Dermis blood vessel endothelial cell (primary cell): ENCODE measurements around the gene SPTAN1. TPM values are rescaled to one million over a fixed set of nuclear protein-coding genes. Genes with fewer than 3 reads are reported as not detected.
"Not testable (repeated sequence)": the region's sequence is repeated elsewhere in the genome, so short reads cannot be mapped to it uniquely, and the experiment has no call there.

Source experiments
- DNase-seq: peaks from one replicate; pipeline ENCODE4 v3.0.0; 2010
- total RNA-seq: library from RNA; depleted of rRNA; stranded (reverse); fragments of >200 nt; gene quantifications from 2 replicates; pipeline ENCODE4 v1.2.3, GENCODE V29; 2014

The SPTAN1 gene
- total RNA-seq, 1 donor from 2014 or later: 505 TPM

DNA sequence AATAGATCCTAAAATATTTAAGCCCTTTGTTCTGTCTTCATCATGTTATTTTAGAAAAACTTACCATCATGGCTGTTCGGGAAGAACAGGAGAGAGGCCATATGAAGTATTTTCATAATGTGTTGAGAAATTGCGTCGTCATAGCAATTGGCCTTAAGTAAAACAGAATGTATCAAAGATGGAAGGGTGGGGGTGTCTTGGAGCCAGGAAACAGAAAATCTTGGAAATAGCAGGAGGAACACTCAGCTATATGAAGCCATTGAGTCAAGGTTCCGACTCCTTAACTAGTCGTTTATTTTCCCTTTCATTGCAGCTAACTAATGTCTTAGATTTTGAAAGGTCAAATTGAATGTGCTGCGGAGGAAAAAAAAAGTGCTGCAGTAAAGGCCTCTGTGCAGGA is 1.3 kb downstream of the SPTAN1 start:
- peak; percentile 69 for DNase-seq

DNA sequence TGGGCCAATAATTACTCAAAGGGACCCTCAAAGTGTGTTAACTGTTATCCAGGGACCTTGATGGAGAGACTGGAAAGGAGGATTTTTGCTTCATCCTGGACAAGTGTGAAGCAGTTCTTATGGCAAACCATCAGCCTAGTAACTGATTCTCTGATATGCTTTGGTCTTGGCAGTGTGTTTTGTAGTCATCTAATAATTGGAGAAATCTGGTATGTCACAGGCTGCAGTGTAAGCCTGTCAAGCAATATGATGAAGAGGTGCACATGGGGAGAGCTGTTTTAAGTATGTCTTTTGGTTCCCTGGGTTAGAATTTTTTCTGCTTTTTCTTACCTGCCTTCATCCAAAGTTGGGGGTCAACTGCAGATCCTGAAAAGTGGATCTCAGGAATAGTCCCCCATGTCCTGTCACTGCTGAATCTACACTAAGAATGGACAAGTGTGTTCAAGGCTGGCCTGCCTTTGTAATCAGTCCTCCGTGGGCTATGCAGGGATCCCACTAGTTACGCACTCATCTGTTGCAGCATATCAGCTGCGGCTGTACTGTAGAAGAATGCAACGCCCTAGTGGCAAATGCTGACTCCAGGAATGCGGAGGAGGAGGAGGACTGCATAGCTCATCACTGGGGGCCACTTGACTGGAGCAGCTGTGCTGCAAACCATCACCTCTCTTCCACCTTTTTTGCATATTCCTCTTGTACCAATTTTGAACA is 1.9 kb downstream of the SPTAN1 start:
- peak; percentile 78 for DNase-seq

DNA sequence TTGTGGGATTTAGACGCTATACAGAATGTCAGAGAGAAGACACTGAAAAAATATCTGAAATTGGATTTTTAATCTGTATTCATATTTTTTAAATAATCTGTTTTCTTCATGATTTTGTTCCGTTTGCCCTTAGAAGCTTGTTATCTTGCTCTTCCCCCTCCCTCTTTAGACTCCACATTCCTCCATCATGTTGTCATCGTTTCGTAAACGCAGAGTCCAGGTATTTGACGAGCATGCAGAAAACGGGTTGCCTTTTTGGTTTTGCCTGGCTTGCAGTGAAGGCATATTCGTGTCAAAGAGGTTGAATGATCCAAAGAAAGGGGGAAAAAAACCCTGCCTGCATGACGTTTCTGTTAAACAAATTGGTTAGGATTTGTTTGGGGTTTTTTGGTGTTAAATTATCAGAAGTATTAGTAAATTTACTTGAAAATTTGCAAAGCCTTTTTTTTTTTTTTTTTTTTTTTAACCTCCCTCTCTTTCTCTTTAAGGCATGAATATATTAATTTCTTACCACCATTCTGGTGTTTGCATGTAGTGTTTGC is 2.9 kb downstream of the SPTAN1 start:
- DNase-seq: peak; percentile 68

DNA sequence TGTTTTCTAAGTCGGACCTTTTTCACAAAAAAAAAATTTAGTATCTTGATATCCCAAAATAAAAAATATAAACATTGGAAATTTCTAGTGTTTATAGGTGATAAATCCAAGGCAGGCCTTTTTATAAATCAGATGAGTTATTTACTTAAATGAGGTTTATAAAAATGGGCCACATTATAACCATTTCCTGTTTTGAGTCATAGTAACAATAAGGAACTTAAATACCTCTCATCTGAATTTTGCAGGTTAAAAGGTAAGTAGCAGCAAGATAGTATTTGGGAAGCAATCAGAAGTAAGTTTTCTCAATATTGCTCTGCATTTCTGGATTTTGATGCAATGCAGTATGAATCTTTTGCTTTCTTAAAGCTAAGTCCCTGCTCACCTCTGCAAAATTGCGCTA is 3.9 kb downstream of the SPTAN1 start:
- DNase-seq: peak; percentile 15

DNA sequence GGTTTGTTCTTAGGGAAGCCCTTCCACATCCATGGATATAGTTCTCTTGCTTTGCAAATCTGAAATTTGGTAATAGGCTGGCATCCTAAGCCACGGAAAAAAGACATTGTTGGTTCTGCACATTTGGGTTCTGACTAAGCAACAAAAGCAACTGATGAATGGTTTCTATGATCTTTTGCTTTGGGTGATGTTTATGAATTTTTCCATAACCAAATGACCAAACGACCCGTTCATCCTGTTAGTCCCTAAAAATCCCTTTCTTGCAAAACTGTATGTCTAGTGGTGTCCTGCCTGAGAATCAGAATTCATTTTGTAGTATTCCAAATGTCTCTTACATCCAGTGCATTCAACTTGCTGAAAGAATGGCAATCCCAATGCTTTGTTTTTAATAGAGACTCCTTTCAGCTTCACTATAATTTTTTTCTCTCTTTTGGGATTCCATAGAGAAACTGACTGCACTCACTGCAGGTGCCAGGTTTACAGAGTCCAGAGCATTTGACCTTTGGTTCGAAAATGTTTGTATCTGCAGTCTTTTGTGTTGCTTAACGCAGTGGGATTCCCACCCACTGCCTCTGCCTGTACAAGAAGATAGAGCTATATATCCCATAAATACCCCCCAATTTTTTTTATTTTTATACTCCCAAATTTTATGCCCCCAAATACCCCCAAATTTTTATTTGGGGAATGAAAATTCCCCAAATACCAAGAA is 4.7 kb downstream of the SPTAN1 start:
- DNase-seq: no peak

DNA sequence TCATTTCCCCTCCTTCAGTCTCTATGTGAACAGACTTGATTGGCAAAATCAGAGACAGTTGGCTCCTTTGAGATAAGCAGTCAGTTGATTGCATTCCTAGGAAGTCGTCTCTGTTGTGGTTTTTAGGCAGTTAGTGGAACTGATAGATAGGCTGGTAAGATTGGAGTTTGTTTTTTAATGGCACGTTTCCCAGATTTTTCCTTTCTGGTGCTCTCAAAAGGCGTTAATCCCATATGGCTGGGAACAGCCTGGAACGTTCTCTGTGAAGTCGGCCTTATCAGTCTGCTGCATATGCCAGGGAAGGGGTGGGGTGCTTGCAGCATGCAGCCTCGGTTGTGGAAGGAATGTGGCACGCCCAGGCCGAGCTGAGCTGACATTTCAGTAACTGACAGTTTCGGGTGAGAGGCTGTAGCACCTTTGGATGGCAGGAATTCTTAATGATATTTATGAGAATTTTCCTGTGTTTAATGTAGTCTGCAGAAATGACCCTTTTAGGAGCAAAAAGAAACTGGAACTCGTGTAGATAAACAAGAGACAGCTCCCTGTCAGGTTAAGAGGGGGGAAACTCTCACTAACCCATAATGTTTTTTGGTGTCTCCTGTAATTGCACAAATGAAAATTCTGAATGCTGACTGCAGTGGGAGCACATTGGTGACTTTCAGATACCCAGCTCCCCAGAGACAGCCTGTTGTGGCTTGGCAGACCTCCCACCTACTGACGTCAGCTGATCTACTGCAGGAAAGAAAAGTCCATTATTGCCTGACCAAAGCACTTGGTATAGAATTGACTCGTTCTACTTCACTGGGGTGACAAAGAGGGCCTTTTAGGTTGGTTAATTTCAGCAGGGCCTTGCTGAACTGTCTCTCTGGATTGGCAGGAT is 6.3 kb downstream of the SPTAN1 start:
- peak; percentile 96 for DNase-seq

DNA sequence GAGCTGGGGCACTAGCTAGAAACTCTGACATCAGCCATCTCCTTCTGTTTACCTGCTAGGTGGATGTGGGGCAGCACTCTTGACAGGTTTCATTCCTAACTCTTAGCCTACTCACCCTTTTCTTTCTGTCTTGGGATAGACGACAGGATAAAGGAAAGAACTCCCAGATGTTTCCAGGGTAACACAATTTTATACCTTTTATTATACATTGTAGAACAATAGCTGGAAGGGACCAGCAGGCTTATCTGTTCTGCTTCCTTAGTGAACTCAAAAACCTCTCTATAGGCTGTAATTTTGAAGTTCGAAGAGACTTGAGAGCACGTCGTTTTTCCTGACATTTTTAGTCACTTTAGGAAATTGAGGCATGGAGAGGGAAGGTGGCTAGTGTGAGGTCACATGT is 13.2 kb downstream of the SPTAN1 start:
- peak; percentile 76 for DNase-seq

DNA sequence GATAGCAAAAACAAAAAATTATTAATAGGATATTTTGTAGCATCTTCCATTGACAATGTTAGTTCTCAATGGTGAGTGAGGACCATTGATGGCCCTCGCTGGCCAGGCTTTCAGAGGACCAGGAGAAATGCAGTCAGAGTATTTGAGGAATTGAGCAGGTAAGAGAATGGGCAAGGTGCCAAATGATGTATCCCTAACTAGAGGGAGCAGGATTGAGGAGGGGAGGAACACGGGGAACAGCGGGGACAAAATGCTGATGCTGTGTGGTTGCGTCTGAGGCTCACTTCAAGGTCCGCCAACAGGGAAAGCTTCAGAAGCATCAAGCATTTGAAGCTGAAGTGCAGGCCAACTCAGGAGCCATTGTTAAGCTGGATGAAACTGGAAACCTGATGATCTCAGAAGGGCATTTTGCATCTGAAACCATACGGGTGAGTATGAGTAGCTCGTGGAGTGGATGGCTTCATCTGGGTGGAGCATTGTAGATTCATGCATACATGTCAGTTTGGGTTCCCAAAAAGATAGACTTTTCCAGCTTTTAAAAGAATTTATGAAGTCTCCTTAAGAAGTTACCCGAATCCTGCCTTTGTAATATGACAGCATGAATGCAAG is 16.2 kb downstream of the SPTAN1 start:
- DNase-seq: no peak

DNA sequence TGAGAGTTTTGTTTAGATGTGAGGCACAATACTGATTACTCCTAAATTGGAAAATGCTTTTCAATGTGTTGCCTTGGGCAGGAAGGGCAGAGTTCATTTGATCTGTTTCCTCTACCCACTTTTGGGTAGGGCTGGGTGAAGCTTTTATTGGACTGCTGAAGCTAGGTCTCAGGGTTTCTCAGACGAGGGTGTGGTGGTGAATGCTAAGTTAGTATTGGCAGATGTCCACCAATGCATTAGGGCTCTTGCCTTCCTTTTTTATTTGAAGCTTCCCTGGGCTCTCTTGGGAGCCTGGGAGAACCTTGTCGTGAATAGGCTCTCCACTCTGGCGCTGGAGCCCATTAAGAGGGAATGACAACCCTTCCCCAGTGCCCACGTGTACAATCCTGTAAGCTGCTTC is 23.1 kb downstream of the SPTAN1 start:
- DNase-seq: peak; percentile 24

DNA sequence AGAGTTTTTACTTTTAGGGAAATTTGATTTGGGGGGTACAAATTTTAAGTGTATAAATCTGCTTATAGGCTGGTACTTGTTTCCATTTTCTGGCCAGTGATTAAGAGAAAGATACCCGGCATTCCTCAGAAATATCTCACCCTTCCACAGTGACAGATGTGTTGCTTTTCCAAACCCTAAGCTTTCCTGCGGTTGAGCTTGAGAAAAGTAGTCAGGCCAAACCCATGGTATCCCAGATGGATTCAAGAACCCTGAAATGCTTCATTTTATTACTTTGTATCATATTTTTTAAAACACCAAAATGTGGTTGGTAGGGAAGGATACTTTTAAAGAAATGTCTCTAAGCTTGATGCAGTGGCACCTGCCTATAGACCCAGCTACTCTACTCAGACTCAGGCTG is 23.5 kb downstream of the SPTAN1 start:
- DNase-seq: no peak

DNA sequence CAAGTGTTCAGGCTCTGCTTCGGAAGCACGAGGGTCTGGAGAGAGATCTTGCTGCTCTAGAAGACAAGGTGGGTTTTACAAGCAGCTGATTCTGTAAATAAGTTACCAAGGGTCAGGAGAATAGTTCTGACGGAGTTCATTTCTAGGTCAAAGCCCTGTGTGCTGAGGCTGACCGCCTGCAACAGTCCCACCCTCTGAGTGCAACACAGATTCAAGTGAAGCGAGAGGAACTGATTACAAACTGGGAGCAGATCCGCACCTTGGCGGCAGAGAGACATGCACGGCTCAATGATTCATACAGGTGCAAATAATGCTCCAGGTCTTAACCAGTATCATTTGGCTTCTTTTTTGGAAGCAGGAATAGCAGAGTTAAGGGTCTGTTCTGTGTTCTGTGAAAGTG is 24.8 kb downstream of the SPTAN1 start:
- no peak for DNase-seq

DNA sequence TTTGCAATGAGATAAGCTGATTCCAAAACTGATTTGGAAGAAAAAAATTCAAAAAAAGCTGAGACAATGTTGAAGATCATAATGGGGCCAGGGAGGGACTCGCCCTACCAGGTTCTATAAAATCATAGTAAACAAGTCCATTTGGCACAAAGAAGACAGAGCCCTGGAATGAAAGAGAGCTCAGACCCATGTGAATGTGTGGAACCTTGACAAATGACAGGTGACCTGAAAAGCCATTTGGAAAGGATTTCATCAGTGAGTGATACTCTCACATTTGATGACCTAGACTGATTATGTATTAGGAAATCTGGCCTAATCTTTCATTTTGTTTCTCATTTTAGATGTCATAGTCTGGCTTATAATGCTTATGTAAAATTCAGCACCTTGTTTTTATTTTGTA is 26.8 kb downstream of the SPTAN1 start:
- no peak for DNase-seq

DNA sequence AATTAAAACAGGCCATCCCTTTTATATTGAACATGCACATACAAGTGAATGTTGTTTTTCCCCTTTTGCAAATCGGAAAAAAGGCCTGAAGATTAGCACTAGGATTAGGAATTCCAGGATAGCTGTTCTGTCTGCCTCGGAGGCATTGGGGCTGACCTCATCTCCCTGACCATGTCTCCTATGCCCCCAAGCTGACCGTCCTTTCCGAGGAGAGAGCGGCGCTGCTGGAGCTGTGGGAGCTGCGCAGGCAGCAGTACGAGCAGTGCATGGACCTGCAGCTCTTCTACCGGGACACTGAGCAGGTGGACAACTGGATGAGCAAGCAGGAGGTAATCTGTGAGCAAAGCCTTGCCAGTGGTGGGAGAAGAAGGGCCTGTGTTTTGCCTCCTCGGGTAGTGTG is 28.3 kb downstream of the SPTAN1 start:
- DNase-seq: no peak

DNA sequence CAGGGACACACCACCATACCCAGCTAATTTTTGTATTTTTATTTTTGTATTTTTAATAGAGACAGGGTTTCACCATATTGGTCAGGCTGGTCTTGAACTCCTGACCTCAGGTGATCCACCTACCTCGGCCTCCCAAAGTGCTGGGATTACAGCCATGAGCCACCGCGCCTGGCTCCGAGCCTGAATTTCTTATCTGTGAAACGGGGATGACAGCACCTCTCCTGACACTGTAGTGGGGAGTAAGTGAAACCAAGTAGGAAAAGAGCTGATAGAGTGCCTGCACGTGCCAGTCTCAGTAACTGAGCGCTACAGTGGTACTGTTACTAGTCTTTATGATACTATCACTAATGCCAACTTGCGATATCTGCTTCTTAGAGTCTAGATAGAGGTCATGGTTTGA is 32.8 kb downstream of the SPTAN1 start:
- DNase-seq: not testable (repeated sequence)

DNA sequence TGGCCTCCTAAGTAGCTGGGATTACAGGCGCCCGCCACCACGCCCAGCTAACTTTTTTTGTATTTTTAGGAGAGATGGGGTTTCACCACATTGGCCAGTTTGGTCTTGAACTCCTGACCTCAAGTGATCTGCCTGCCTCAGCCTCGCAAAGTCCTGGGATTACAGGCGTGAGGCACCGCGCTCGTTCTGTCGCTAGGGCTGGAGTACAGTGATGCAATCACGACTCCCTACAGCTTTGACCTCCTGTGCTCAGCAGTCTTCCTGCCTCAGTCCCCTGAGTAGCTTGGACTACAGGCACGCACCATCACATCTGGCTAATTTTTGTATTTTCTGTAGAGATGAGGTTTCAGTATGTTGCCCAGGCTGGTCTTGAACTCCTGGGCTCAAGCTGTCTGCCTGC is 34.5 kb downstream of the SPTAN1 start:
- not testable (repeated sequence) for DNase-seq

DNA sequence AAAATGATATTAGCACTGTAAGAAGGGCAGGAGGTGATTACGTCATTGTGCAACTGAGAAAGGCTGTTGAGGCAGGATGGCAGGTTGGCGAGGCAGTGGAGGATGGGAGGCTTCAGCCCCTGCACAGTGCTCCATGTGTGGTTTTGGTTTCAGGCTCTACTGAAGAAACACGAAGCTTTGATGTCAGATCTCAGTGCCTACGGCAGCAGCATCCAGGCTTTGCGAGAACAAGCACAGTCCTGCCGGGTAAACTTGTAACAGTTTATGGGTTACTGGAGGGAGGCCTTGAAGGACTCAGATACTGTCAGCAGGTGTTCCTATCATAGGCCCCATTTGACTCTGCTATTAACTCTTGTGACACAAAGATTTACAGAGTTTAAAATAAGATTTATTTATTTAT is 35.1 kb downstream of the SPTAN1 start:
- no peak for DNase-seq

DNA sequence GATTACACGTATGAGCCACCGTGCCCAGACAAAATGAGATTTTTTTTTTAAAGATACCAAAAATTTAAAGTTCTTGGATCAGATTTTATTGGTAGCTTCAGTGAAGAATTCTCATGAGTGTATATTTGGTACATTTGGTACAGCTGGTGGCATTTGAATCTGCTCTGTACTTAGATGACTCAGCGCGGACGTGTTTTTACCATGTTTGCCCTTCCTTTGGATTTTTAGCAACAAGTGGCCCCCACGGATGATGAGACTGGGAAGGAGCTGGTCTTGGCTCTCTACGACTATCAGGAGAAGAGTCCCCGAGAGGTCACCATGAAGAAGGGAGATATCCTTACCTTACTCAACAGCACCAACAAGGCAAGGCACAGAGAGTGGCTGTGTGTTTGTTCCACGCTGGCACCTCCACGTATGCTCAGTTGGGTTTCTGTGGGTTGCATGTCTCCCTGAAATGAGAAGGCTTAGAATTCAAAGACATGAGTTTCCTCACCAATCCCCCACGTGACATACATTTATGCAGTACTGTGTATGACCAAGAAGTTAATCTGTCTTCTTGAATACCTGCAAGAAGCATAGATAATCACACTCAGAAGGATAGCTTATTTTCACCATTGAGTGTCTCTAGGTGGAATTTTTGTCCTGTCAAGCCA is 36.3 kb downstream of the SPTAN1 start:
- no peak for DNase-seq

DNA sequence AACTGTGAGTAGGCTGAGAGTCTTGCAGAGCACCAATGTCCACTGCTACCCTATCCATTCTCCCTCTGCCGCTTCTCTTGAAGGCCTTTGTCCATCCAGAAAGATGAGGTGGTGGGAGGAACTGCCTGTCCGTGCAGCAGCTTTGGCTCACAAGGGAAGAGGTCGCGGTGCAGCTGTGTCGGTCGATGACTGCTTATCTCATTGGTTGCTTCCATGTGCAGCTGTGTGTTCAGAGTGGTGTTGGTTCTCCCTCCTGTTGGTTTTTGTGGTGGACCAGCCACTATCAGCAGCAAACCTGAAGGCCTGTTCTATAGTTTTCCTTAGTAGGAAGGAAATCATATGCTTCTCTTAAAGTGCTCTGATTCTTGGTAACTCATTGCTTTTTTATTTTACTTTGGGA is 40.7 kb downstream of the SPTAN1 start:
- DNase-seq: no peak

DNA sequence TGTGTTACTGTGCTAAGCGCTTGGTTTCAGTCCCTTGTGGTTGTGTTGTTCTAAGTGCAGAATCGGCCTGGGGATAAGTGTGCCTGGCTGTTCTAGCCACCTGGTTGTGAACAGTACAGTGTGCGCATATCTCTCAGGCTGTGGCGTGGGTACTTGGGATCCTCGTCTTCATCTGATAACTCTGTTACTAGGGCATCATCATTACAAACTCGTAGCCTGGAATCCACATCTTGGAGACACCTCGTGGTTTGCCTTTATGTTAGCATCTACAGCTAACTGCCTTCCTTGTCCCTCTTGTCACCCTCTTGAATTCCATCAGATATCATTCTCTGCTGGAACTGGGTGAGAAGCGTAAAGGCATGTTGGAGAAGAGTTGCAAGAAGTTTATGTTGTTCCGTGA is 41.5 kb downstream of the SPTAN1 start:
- no peak for DNase-seq

DNA sequence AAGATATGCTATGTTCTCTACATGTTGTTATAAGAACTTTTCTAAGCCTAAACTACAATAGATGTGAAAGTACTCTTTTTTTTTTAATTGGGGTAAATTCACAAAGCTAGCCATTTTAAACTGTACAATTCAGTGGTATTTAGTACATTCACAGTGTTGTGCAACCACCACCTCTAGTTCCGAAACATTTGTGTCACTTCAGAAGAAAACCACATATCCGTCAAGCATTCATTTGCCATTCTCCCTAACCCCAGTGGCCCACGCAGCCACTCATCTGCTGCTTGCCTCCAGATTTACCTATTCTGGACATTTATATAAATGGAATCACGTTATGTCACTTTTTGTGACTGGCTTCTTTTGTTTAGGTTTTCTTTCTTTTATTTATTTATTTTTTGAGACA is 43.1 kb downstream of the SPTAN1 start:
- no peak for DNase-seq

DNA sequence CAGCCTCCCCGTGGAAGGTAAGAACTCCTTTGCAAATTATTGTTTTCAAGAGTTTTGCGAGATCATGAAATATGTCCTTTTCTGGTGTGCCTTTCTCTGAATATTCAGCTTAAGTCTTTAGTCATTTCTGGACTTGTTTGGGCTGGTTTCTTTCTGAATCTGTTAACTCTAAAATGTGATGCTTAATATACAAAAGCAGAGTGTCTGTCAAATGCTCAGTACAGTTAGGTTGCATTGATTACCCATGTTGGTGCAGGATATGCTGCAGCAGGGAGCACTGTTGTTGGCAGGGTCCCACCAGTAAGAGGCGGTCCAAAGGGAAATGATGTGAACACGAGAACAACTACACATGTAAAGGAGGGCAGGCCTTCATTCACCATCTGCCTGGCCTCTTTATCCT is 47.7 kb downstream of the SPTAN1 start:
- no peak for DNase-seq

DNA sequence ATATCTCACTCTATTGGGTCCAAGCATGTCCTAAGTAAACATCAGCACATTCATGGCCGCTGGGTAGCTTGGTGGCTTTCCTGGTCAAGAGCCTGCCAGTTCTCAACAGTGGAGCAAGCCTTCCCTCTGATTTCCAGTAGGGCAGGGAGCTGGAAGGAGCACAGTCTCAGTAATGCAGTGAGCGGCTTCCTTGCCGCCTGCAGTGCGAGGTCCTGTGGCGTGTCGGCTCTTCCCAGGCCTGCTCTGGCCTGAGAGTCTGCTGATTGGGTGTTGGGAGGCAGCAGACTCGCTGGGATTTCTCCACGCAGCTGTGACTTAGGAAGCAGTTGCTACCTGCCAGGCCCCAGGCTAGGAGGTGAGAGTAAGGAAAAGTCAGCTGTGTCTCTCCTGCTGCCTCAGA is 51.3 kb downstream of the SPTAN1 start:
- DNase-seq: no peak
